Measurements from ENCODE around the gene TMEM176B.
"Not testable (repeated sequence)": the region's sequence is repeated elsewhere in the genome, so short reads cannot be mapped to it uniquely, and the experiment has no call there.

The TMEM176B gene

DNA sequence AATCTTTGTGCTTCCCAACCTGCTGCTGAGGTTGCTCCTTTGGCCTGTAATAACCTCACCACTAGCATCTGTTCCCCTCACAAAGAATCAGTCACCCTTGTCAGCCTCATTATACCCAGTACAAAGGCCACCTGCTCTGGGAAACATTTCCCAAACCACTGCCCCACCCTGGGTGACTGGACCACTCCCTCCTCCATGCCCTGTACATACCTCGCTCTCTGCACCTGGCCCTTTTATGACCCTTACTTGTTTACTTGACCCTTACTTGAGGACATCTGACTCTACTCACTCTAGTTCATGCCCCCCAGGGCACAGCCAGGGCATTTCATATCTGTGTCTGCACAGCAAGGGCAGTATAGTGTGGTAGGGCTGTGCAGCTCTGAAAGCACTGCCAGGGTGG, 30.8 kb upstream of the TMEM176B start:
- no peak for TF ChIP-seq ZNF274 (IDR thresholded peaks at IDR 0.05; ENCODE audit: low read depth, low read length)
- no peak overlapping the region for H3K4me3 ChIP-seq (ENCODE audit: low read length)

DNA sequence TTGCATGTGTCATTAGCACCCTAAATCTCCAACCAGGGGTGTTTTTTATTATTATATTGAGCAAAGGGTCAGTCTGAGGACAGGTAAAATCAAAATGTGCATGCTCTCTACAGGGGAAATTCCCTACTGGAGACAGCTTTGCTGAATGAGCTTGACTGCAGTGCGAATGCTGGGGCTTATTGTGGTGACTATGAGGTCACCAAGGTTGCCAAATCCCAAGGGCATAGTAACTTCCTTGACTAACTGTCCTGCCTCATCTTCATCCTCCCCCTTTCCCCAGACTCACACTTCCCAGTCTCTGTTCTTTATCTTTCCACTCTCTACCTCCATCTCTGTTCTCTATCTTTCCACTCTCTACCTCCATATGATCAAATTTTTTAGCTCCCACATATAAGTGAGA, 29.3 kb upstream of the TMEM176B start:
- no peak overlapping the region for H3K4me3 ChIP-seq (ENCODE audit: low read length)
- no peak for TF ChIP-seq ZNF274 (IDR thresholded peaks at IDR 0.05; ENCODE audit: low read depth, low read length)

DNA sequence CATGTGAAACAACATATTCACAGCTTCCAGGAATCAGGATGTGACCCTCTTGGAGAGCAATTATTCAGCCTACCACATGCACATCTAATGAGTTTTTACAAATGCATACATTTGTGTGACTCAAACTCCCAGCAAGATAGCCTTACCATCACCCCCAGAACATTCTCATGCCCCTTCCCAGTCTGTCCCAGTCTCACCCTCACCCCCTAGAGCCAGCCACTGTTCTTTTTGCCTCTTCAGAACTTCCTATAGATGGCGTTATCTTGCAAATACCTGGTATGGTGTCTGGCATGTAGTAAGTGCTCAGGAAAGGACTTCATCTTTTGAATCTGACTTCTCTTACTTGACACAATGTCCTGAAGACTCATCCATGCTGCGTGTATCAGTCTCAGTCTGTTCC, 28.2 kb upstream of the TMEM176B start:
- H3K4me3 ChIP-seq (ENCODE audit: low read length) = no peak overlapping the region
- no peak for TF ChIP-seq ZNF274 (IDR thresholded peaks at IDR 0.05; ENCODE audit: low read depth, low read length)

DNA sequence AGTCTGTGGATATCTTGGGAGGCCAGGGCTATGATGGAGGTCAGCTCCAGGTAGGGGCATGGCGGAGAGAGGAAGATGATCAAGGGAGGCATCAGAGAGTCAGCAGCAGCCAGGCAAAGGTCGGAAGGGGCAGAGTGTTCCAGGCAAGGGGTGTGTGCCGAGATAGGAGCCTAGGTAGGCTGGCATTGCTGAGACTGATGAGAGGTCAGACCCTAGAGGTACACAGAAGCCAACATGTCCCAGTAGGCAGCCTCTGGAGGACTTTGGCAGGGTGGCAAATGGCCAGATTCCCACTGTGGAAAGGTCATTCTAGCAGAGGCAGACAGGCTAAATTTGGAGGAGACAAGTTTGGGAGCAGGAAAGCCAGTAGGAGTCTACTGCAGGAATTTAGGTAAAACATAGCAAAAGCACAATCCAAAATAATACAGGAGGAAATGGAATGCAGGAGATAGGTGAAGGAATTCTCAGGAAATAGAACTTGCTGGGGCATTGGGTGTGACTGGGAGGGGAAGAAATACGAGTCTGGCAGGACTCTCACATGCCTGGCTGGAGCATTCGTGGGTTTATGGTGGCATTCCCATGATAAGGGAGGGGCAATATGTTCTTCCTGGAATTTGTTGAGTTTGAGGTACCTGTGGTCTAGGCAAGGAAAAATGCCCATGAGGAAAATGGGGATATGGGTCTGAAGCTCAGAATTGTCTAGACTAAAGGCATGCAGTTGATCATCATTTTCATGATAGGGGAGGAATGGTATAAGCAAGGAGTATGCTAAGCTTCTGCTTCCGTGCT, 26.1 kb upstream of the TMEM176B start:
- TF ChIP-seq ZNF274 (IDR thresholded peaks at IDR 0.05; ENCODE audit: low read depth, low read length) = no peak
- H3K4me3 ChIP-seq (ENCODE audit: low read length) = no peak overlapping the region

DNA sequence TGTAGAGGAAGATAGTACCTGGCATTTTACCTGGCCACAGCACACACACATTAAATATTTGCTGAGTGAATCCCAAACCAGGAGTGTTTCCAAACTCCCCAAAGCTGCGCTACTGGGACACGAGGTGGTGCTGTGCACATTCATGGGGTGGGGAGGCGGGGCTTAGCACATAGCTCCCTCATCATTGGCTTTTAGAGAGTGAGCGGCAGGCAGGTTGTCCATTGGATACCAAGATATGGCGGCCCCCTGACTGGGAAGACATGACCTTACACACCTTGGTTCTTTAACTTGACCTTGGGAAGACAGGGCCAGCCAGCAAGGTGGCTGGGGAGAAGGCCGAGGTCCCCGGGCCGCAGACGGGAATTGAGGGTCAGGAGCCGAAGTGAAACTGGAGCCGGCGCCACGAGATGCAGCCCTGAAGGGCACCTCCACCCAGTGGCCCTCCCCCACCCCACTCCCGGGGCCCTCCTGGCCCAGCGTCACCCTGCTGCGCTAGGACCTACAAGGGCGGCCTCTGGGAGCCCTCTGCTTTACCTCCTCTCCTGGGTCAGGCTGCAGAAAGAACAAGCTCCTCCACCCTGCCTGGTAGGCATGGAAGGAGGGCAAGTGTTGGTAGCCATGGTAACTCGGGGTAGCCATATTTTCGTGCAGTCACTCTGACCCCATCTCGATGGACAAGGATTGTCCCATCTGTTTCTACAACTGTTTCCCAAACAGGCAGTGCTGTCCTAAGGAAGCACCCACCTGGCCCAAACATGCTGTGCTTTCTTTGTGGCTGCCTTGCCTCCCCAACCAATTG, 24.4 kb upstream of the TMEM176B start:
- H3K4me3 ChIP-seq (ENCODE audit: low read length) = no peak overlapping the region
- no peak for TF ChIP-seq ZNF274 (IDR thresholded peaks at IDR 0.05; ENCODE audit: low read depth, low read length)

DNA sequence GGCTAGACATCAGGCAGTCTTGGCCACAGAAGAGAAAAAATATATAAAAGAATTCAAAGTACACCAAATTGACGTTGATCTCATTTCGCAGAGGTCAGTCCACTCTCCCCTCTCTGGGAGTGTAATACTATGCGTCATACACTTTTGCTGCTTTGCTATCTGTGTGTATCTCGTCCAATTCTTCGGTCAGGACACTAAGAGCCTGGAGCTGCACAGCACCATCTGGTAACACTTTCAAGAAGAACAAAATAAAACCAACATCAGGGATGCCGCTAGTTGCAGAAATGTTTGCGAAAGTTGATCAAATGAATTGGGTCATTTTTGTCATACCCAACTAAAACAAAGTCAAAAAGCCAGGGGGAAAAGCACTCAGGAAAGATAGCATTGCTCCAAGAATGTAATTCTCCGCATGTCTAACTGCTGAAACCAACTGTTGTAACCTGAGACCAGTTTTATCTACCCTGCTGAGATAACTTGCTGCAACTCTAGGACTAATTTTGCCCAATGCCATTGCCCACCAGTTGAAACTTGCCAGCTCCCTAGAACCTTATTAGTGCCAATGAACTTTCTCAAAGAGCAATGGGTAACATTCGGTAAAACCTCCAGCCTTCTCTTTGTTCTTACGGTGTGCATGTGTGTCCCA, 23.4 kb upstream of the TMEM176B start:
- H3K4me3 ChIP-seq (ENCODE audit: low read length) = no peak overlapping the region
- no peak for TF ChIP-seq ZNF274 (IDR thresholded peaks at IDR 0.05; ENCODE audit: low read depth, low read length)

DNA sequence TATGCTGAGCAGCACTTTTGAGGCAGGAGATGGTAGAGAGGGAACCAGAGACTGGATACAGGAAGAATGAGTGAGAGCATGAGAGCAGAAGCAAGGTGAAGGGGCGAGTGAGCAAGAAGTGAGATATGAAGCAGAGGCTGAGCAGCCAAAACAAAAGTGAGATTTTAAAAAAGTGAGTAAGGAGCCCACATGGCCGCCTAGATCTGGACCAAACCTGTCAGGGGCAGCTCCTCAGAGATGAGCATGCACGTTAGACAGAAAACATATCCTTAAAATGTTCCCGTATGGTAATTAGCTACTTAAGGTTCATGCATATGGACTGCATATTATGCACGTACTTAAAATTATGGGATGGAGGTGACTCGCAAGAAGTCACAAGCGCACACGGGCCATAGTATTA, 22.9 kb upstream of the TMEM176B start:
- TF ChIP-seq ZNF274 (IDR thresholded peaks at IDR 0.05; ENCODE audit: low read depth, low read length) = no peak
- no peak overlapping the region for H3K4me3 ChIP-seq (ENCODE audit: low read length)

DNA sequence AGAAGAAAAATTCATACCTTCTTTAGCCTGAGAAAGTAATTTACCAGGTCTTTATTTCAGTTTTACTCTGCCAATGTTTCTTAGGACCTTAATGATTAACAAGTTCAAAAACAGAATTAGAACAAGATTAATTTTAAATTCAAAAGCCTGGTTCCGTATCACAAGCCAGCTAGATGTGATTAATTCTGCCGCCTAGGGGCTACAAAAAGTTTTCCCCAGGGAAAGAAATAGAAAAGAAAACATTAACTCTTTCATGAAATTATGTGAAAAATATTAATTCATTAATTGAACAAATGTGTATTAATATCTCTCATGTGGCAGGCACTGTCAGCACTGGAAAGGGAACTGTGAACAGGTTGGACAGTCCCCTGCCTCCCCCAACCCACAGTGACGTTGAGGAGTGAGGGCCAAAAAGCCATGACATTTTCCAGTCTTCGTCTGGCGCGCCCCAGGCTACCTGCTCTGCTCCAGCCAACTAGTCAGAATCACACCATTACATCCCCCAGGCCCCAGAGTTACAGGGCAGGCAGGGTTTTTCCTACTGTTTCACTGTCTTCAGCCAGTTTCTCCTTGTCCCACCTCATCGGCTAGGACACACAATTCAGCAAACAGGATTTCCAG, 20.5 kb upstream of the TMEM176B start:
- H3K4me3 ChIP-seq (ENCODE audit: low read length) = no peak overlapping the region
- TF ChIP-seq ZNF274 (IDR thresholded peaks at IDR 0.05; ENCODE audit: low read depth, low read length) = no peak

DNA sequence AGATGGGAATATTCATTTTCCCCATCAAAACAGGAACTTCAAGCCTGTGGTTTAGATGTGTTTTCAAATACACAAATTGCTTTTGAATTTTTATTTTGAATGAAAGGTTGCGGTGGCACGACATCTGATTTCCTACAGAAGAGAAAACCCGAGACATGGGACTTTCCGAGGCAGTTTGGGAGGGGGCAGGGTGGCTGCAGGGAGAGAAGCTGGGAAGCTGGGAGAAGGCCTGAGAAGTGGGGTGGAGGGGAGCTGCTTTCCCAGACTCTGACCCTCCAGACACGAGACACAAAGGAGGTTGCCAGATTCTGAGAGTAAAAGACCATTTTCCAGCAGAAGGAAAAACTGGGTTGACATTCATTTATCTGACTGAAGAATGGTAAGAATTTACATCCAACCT, 20.0 kb upstream of the TMEM176B start:
- H3K4me3 ChIP-seq (ENCODE audit: low read length) = no peak overlapping the region
- no peak for TF ChIP-seq ZNF274 (IDR thresholded peaks at IDR 0.05; ENCODE audit: low read depth, low read length)

DNA sequence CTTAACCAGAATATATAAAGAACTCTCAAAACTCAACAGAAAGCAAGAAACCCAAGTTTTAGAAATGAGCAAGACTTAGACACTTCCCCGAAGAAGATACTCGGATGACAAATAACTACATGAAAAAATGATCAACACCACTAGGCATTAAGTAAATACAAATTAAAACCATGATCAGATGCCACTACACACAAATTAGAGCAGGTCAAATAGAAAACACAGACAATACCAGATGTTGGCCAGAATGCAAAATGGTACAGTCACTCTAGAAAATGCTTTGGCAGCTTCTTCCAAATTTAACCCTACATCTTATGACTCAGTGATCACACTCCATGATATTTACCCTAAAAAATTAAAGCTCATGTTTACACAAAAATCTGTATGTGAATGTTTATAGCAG, 18.8 kb upstream of the TMEM176B start:
- no peak overlapping the region for H3K4me3 ChIP-seq (ENCODE audit: low read length)
- TF ChIP-seq ZNF274 (IDR thresholded peaks at IDR 0.05; ENCODE audit: low read depth, low read length) = no peak

DNA sequence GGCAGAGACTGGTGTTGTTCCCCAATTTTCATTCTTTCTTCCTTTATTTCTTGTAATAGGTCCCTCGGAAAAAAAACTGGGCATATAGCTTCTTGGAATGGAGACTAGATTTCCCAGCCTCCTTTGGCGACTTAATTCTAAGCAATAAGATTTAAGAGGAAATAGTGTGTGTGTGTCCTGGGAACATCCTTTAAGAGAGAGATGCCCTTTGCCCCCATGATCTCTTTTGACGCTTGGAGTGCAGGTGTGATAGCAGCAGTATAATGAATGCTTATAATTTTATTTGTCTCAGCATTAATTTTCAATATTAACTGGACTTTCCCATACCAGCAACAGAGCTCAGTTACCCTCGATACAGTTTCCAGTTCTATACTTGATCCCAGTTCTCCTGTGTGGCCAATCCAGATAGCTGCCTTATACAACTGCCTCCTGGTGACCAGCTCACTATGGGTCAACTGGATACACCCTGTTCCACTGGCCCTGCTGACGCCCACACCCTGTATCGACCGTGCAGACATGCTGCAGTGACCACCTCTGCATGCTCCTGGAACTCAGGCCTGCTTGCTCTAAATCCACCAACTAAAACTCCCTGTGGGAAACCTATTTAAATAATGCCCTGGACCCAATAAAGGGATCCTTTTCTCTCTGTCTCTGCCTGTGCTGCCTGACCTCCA, 14.3 kb upstream of the TMEM176B start:
- H3K4me3 ChIP-seq (ENCODE audit: low read length) = no peak overlapping the region
- no peak for TF ChIP-seq ZNF274 (IDR thresholded peaks at IDR 0.05; ENCODE audit: low read depth, low read length)

DNA sequence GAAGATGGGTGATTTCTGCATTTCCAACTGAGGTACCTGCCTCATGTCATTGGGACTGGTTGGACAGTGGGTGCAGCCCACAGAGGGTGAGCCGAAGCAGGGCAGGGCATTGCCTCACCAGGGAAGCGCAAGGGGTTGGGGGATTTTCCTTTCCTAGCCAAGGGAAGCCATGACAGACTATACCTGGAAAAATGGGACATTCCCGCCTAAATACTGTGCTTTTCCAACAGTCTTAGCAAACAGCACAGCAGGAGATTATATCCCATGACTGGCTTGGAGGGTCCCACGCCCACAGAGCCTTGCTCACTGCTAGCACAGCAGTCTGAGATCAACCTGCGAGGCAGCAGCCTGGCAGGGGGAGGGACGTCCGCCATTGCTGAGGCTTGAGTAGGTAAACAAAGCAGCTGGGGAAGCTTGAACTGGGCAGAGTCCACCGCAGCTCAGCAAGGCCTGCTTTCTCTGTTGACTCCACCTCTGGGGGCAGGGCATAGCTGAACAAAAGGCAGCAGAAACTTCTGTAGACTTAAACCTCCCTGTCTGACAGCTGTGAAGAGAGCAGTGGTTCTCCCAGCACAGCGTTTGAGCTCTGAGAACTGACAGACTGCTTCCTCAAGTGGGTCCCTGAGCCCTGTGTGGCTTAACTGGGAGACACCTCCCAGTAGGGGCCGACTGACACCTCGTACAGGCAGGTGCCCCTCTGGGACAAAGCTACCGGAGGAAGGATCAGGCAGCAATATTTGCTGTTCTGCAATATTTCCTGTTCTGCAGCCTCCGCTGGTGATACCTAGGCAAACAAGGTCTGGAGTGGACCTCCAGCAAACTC, 7.7 kb upstream of the TMEM176B start:
- H3K4me3 ChIP-seq (ENCODE audit: low read length) = not testable (repeated sequence)

DNA sequence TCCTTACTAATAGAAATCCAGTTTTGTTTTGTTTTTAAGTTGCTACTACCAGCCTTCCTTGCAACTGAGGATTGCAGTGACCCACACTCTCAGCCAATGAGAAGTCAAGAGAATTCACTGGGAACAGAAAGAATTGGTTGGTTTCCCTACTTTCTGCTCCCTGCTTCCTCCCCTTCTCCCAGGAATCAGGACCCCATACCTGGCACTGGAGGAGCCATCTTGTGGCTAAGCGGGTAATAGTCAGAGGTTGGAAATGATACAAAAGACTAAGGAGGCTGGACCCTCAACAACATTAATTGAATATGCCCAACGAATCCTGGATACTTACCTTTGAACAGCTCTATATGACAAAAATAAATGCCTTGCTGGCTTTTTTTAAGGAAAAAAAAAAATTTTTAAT, 6.7 kb upstream of the TMEM176B start:
- no peak overlapping the region for H3K4me3 ChIP-seq (ENCODE audit: low read length)
- TF ChIP-seq ZNF274 (IDR thresholded peaks at IDR 0.05; ENCODE audit: low read depth, low read length) = no peak

All from GM08714 (cell line).